Measurements from ENCODE around the gene LZIC. TPM values are rescaled to one million over a fixed set of nuclear protein-coding genes. Genes with fewer than 3 reads are reported as not detected.

The LZIC gene
- total RNA-seq (2022; extraction: Qiagen RNA extraction): 18.7 to 29.9 TPM (median 19.5 TPM) in 5 replicates

DNA sequence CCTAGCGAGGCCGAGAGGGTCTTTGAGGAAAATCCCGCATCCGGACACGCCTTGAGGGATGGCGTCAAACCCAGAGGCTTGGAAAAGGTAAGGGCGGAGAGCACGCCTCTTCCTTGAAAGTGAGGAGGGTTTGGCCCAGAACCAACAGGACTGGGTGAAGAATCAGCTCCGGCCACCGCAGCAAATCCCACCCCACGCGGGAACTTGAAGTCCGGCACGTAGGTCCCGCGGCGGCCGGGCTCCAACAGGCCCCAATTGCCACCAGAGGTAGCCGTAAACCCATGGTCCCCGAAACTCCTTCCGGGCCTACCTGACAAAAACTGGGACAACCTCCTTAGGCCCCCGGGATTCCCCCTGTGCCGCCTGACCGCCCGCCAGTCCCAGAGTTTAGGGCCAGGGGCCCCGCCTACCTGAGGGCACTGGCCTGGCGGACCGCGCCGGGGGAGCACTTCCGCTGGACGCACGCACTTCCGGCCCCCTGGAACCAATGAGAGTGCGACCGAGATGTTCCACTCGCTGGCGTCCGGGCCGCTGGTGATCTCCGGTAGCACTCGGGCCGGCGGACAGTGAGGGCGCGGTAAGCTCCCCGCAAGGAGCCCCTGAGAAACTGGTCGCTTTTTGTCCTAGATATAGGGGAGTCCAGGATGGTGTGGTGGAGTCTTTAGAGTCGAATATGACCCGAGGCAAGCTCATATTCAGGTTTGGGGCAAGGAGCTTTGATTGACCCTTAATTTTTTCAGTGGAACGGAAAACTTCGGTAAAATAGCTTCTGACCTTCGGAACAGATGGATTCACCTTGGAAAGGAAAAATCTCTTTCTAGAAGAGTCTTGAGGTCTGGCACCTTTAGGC is at the start of gene LZIC, which contains the start of gene NMNAT1:
LZIC (minus strand) TSS at position 453 of the 850 bp plus-strand sequence. CDS start 6,772 bp downstream, outside the sequence.
NMNAT1 (plus strand) TSS at position 537 of the 850 bp plus-strand sequence. CDS start 28,599 bp downstream, outside the sequence.

DNA sequence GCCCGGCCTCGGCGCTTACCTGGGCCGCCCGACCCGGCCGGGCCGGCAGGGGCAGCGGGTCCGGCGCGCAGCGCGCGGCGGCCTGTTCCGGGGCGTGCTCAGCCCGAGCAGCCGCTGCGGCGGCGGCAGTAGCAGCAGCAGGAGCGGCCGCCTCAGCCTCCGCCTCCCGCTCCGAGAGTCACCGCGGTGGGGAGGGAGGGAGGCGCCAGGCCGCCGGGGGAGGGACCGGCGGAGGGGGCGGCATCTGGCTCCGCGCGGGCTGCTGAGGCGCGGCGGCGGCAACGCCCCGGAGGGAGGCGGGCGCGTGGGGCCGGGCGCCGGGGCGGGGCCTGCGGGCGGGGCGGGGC is 33.1 kb downstream of the LZIC start, which contains the start of gene CTNNBIP1:
CTNNBIP1 (minus strand) TSS at position 194 of the 347 bp plus-strand sequence. CDS start 38,205 bp downstream, outside the sequence.

Other genes with a start within 250 kb of the LZIC start
- 57.1 to 69.1 TPM (median 63.0 TPM) in 5 replicates for gene CLSTN1, start 119.4 kb downstream of the LZIC start, total RNA-seq (2022; extraction: Qiagen RNA extraction)
- 8.5 to 10.7 TPM (median 10.5 TPM) in 5 replicates for gene CTNNBIP1, start 33.1 kb downstream of the LZIC start, total RNA-seq (2022; extraction: Qiagen RNA extraction)
- 2.2 to 2.9 TPM (median 2.8 TPM) in 5 replicates for gene NMNAT1, start 84 bp upstream of the LZIC start, total RNA-seq (2022; extraction: Qiagen RNA extraction)
- gene RBP7, start 53.8 kb upstream of the LZIC start, total RNA-seq (2022; extraction: Qiagen RNA extraction): 5.2 to 6.9 TPM (median 5.6 TPM) in 5 replicates
- gene UBE4B, start 89.6 kb upstream of the LZIC start, total RNA-seq (2022; extraction: Qiagen RNA extraction): 11.4 to 13.8 TPM (median 12.8 TPM) in 5 replicates